ENCODE measurements around the gene P2RX2.

The P2RX2 gene

DNA sequence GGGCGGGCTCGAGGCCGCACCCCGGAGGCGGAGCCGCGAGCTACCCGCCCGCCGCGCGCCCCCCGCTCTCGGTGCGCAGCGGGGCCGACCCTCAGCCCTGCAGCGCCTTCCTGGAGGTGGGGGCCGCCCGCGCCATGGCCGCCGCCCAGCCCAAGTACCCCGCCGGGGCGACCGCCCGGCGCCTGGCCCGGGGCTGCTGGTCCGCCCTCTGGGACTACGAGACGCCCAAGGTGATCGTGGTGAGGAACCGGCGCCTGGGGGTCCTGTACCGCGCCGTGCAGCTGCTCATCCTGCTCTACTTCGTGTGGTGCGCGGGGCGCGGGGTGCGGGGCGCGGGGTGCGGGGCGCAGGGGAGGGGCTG, at the start of gene P2RX2:
TSS of gene P2RX2 (plus strand) at position 94 of the 361 bp plus-strand sequence. CDS start at position 135, 41 bp downstream.
- no peak for DNase-seq (ENCODE audit: low spot score)

DNA sequence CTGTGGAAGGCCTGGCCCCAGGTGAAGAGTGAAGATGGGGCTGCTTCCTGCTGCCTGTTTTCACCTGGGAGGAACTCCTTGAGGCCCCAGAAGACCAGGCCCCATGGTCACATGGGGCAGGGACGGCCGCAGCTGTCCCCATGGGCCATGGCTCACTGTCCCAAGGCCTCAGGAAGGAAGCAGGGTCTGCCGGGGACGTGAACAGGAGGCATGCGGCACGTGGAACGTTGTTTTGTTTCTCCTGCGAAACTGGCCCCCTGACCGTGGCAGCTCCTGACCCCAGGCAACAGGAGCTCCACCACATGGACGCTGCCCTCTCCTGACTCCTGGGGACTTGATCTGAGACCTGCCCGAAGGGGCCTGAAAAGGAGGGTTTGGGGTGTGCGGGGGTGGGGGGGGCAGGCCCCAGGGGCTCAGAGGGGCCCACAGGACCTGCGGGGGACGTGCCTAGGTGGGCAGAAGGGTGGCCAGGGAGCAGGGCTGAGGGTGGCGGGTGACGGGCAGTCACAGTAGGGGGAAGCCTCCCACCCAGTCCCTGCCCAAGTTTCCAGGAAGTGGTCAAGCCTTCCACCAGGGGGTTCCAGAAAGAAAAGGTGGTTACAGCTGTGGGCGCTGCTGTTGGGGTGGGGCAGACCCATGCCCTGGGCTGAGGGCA, 49.6 kb upstream of the P2RX2 start:
- DNase-seq (ENCODE audit: low spot score) = no peak

DNA sequence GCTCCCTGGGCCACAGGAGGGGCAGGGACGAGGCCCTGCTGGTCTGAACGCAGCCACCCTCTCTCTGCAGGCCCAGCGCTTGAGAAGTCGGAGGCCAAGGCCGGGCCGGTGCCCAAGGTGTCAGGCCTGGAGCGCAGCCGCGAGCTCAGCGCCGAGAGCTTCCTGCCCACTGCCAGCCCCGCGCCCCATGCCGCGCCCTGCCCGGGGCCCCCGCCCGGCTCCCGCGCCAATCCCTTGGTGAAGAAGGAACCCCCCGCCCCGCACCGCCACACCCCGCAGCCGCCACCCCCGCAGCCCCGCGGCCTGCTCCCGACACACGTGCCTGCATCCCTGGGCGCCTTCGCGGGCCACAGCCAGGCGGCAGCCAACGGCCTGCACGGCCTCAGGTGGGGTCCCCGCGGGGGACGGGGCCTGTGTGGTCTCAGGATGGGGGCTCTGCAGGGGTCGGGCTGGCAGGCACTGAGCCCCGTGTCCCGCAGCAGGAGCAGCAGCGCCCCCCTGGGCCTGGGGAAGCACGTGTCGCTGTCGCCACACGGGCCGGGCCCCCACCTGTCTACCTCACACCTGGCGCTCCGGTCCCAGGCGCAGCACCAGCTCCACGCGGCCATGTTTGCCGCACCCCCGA, 48.6 kb upstream of the P2RX2 start:
- no peak for DNase-seq (ENCODE audit: low spot score)

DNA sequence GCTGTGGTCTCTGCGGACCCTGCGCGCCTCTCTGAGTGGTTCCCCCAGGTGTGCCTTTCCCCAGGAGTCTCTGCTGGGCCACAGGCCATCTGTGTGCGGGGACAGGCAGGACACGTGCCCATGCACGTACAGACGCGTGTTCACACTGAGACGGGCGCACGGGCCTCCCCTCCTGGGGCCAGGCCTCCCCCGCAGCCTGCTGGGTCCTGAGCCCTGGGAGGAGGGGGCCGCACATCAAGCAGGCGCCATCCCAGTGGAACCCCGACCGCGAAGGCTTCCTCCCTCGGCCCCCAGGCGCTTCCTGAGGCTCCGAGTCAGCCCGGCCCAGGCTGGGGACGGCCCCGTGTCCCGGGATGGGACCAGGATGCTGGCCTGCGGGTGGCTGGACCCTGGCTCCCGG, 47.9 kb upstream of the P2RX2 start:
- no peak for DNase-seq (ENCODE audit: low spot score)

DNA sequence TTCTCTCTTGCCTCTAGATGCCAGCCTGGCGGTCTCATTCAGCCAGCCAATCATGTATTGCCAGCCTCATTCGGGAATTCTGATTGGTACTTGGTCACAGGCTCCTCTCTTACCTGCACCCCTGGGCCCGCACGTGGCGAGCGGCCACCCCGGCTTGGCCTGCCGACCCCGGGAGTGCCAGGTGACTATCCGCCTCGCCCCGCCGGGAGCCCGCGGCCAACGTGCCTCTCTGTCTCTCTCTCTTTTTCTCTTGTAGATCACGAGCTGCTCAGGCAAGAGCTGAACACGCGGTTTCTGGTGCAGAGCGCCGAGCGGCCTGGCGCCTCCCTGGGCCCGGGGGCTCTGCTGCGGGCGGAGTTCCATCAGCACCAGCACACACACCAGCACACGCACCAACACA, 47.5 kb upstream of the P2RX2 start:
- DNase-seq (ENCODE audit: low spot score) = no peak

DNA sequence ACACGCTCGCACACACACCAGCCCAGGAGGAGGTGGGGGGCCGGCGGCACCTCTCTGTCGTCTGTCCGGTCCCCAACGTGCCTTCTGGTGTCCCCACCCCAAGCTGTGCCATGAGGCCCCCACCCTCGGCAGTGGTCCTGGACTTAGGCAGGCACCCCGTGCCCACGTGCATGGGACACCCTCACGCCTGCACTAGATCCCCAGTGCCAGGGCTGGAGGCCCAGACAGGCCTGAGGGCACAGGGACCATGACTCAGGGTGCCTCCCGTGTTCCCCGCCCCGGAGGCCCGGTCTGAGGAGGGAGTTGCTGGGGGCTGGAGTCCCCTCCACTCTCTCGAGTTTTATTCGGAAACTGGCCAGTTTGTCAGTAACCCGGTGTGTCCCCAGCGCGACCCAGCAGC, 47.0 kb upstream of the P2RX2 start:
- no peak for DNase-seq (ENCODE audit: low spot score)

DNA sequence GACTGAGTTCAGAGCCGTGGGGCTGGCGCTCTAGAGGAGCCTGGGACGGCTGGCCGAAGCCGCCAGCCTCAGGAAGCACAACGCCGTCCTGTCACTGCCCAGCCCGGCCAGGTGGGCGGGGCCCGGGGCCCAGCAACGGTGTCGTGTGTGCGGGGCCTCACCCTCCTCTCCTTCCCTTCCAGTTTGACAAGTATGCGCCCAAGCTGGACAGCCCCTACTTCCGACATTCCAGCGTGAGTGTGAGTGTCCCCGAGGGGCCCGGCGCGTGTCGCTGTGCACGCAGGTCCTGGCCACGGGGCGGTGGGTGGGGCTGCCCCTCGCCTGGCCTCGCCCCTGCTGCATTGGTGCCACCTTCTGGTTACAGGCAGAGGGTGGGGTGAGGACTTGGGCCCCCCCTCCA, 46.5 kb upstream of the P2RX2 start:
- no peak for DNase-seq (ENCODE audit: low spot score)

DNA sequence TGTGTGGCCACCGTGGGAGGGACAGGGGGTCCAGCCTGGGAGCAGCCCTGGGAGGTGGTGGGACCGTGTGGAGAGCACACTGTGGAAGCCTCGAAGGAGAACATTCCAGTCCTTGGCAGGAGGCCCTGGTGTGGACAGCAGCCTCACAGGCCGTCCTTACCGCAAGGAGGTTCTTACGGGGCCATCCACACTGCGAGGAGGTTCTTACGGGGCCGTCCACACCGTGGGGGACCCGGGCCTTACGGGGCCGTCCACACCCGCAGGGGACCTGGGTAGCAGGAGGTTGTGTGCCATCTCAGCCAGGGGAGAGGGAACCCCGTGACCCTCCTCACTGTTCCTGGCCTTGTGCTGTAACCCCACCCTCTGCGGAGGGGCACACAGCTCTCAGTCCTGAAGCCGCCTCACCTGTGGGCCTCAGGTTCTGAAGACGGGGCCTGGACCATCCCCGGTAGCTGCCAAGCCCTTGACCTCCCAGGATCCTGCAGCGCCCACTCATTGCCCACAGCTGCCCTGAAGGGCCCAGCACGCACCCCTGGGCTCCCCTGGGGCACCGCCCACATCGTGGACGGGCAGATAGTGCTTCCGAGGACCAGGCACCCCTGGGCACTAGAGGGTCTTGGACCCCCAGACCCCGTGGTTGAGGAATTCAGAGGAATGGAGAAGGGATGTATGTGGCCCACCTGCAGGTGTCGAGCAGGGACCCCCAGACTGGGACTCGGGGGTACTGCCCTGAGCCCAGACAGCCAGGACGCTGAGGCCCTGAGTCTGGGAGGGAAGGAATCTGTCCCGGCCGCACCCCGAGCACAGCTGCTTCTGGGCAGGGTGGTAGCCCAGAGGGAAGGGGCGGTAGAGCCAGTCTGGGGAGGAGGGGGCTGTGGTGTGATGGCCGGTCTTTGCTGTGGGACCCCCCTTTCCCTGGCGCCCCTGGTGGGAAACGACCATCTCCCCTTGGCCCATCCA, 45.5 kb upstream of the P2RX2 start:
- DNase-seq (ENCODE audit: low spot score) = no peak

DNA sequence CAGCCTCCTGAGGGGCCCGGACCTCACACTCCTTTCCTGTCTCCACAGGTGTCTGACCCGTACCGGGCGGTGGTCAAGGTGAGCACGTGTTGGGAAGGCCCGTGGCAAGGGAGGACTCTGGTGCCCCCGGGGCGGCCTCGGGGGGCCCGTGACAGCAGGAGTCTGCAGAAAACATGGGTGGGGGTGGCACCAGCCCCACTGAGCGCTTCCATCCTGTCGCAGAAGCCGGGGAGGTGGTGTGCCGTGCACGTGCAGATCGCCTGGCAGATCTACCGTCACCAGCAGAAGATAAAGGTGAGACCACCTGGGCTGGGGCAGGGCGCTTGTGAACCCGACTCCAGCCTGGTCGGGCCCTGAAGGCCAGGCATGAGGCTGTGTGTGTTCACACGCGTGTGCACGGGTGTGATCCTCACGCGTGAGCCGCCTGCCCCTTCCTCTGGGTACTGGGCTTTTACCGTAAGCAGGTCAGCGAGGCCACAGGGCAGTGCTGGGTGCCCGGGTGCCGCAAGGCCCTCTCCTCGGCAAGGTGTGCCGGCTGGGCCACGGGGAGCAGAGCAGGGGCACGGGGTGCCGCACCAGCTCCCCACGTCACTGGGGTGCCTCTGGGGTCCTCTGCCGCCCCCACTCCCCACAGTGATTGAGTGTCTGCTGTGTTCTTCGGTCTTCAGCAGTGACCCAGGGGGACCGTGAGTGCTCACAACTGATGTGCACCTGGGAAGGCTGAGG, 44.1 kb upstream of the P2RX2 start:
- no peak for DNase-seq (ENCODE audit: low spot score)

DNA sequence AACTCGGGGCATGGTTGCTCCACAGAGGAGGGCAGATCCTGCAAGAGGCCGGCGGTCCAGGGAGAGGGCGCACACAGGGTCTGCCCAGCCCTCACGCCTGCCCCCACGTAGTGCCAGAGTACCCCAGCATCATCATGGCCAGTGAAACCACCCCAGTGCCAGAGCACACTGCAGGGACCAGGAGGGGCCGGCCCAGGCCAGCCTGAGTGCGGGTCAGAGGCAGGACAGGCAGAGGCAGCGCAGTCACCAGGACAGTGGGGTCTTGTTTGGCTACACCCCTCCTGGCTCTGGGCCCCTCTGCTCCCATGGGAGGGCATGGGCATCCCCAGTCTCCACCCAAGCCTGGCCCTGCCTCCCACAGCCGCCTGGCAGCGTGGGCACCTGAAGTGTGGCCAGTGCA, 42.9 kb upstream of the P2RX2 start:
- DNase-seq (ENCODE audit: low spot score) = no peak

DNA sequence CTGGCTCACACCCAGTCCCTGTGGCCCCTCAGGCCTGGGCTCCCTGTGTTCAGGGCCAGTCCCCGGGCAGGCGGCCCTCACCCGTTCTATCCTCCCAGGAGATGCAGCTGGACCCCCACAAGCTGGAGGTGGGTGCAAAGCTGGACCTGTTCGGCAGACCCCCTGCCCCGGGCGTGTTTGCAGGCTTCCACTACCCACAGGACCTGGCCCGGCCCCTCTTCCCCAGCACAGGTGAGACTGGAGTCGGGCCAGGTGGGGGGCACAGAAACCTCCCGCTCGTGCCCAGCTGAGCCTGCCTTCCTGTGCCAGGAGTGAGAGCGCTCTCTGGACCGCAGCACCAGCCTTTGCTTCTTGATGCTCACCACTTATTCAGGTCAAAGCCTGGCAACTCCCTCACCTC, 41.9 kb upstream of the P2RX2 start:
- no peak for DNase-seq (ENCODE audit: low spot score)

DNA sequence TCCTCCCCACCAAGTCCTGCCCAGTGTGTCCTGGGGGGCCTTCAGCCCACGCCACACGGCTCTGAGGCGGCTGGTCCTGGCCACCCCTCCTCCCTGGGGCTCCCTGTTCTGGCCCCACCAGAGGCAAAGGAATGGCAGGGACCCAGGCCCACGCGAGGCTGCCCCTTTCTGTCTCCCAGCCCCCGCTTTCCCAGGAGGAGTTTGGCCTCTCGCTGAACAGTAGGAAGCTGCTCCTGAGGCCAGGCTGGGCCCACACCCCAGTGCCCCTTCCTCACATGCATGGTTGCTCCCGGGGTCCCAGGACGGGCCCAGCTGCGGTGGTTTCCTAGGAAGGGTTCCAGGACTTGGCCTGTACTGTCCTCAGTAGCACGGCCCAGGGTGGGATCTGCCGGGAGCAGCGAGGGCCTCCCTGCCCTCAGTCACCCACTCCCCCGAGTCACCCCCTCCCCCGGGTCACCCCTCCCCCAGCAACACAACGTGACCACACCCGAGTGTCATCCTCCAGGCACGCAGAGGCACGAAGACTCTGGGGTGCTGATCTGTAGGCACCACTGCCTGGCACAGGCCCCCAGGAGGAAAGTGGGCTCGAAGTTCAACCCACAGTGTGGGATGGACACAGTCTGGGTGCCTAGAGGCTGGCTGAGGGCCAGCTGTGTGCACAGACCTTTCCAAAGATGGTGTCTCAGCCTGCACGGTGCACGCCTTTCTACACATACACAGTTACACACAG, 41.2 kb upstream of the P2RX2 start:
- DNase-seq (ENCODE audit: low spot score) = no peak

DNA sequence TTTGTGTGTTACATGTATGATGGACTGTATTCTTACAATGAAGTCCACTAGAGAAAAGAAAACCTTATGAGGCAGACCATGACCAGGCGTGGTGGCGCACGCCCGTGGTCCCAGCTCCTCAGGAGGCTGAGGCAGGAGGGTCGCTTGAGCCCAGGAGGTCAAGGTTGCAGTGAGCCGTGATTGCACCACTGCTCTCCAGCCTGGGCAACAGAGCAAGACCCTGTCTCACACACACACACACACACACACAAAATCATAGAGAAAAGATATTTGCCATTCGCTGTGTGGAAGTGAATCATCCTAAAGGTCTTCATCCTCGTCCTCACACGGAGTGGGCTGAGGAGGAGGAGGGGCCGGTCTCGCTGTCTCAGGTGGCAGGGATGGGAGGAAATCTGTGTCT, 40.5 kb upstream of the P2RX2 start:
- no peak for DNase-seq (ENCODE audit: low spot score)

DNA sequence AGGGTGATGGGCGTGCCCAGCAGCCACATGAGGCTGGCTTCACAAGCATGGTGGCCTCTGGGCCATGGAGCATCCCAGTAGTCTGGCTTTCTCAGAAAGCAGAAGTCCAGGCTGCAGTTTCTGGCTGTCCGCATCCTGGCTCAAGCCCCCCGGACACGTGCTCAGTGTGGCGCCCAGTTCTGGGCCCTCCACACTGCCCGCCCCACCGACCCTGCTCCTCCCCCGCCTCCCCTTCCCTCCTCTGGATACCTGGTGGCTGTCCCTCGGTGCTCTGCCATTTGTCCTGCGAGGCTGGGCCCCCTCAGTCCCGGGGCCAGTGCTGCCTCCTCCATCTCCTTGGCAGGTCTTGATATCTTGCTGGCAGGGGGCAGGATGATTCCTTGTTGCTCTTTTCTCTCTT, 39.8 kb upstream of the P2RX2 start:
- no peak for DNase-seq (ENCODE audit: low spot score)

DNA sequence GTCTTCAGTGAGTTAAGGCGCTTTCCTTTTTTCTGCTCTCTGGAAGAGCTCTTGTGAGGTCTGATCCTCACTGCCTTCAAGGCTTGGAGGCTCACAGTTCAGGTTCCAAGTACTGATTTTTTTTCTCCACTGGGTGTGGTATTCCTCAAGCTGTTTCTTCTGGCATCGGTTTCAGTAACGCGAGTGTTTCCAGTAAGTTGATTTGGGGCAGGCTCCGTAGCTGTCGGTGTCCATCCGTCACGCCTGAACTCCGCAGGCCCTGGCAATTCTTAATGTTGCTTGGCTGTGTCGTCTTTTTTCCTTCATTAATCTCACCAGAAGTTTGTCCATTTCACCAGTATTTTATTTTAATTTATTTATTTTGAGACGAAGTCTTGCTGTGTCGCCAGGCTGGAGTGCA, 38.8 kb upstream of the P2RX2 start:
- DNase-seq (ENCODE audit: low spot score) = no peak

DNA sequence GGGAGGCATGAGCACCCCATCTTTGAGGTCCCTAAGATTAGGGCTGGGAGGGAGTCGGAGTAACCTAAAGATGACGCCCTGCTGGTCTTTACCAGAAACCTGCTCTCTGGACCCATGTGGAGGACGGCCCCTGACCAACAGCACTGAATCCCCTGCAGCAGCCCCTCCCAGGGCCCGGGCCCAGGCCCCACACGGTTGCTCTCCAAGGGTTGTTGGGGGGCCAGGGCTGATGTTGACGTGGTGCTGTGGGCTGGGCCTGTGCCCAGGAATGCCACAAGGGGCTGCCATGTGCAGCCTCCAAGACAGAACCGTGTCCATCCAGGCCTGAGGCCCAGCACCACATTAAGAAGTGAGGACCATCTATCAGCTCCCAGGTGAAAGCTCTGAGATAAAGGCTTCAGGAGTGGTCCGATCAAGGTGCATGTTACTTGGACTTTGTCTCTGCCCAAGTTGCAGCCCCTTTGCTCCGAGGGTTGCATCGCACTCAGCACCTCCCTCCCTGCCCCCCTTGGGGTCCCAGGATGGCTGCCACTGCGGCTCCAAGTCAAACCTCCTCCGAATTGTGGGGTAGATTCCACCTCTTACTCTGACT, 37.8 kb upstream of the P2RX2 start:
- no peak for DNase-seq (ENCODE audit: low spot score)

DNA sequence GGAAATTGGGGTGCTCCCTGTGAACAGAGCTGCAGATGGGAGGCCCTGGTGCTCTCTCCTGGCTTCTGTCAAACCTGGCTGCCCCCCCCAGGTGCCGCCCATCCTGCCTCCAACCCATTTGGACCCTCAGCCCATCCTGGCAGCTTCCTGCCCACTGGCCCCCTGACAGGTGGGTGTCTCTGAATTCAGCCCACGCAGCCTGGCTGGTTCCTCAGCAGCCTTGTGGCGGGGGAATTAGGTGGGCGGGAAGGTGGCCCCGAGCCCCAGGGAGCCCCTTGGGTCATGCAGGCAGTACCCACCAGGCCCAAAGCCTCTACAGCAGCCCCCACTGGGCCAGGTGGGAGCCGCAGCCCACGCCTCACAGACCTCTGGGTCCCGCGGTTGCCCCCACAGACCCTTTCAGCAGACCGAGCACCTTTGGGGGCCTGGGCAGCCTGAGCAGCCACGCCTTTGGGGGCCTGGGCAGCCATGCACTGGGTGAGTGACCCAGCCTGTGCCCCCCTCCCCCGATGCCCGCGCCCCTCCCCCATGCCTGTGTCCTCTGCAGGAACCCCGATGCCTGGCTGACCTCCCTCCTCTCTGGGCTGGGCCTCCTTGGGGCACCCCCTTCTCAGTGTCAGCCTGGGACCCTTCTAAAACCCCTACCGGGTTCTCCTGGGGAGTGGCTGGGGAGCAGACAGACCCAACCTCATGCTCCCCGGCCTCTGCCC, 37.1 kb upstream of the P2RX2 start:
- DNase-seq (ENCODE audit: low spot score) = no peak

DNA sequence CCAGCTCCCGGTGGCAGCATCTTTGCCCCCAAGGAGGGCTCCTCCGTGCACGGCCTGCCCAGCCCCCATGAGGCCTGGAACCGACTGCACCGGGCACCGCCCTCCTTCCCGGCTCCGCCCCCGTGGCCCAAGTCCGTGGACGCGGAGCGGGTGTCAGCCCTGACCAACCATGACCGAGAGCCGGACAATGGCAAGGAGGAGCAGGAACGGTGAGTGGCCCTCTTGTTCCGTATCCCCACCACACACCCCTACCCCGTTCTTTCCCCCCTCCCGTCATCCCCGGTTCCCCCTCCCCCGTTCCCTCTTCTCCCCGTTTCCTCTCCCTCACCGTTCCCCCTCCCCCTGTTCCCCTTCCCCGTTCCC, 36.5 kb upstream of the P2RX2 start:
- no peak for DNase-seq (ENCODE audit: low spot score)

DNA sequence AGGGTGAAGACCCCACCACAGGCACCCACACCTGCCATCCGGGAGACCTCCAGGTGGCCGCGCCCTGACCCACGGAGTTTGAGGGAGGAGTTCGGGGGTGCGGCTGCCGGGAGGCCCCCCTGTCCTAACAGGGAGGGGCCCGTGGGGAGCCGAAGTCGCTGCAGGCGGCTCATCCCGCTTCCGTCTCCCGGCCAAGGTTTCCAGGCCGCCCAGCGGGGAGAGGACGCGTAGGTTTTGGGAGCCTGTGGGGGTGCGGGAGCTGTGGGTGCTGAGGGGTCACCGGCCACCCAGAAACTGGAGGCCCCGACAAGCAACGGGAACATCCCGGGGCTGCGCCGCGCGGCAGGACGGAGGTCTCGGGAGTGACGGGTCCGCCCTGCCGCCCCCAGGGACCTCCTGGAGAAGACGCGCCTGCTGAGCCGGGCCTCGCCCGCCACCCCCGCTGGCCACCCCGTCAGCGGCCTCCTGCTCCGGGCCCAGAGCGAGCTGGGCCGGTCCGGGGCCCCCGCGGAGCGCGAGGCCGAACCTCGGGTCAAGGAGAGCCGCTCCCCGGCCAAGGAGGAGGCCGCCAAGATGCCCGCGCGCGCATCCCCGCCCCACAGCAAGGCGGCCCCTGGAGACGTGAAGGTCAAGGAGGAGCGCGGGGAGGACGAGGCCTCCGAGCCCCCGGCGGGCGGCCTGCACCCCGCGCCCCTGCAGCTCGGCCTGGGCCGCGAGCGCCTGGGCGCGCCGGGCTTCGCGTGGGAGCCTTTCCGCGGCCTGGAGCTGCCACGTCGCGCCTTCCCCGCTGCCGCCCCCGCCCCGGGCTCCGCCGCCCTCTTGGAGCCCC, 35.8 kb upstream of the P2RX2 start:
- no peak for DNase-seq (ENCODE audit: low spot score)

DNA sequence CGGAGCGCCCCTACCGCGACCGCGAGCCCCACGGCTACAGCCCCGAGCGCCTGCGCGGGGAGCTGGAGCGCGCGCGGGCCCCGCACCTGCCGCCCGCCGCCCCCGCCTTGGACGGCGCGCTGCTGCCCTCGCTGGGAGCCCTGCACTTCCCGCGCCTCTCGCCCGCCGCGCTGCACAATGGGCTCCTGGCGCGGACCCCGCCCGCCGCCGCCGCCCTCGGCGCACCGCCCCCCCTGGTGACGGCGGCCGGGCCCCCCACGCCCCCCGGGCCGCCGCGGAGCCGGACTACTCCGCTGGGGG, 35.2 kb upstream of the P2RX2 start:
- DNase-seq (ENCODE audit: low spot score) = no peak

All from COLO829 (cell line).